ENCODE results near the gene POLR1G.

DNA sequence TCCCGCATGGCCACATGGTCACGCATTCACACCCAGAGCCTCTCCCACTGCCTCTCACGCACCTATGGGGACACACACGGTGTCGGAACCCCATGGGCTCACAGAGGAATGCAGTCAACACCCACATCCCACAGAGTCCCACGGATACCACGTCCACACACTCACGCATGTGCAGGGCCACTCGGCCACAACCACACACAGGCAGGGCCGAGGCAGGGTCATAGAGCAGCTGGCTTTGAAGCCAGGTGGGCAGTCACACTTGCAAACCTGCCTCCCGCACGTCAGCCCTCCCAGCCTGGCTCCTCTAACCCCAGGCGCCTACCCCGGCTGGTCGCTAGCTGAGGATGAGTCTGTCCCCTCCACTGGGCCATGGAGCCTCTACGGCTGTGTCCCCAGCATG, 44.2 kb upstream of the POLR1G start:
- no peak for TF ChIP-seq CTCF (conservative IDR thresholded peaks at IDR 0.05; ENCODE audit: low read length)
- no peak for TF ChIP-seq EZH2phosphoT487 (IDR thresholded peaks at IDR 0.05; ENCODE audit: borderline replicate concordance)

Data from Loucy (cell line).